ENCODE measurements around the gene MUSTN1.
A peak's percentile ranks its signal among the peaks of the same experiment; 100 is the strongest.

MUSTN1 gene

DNA sequence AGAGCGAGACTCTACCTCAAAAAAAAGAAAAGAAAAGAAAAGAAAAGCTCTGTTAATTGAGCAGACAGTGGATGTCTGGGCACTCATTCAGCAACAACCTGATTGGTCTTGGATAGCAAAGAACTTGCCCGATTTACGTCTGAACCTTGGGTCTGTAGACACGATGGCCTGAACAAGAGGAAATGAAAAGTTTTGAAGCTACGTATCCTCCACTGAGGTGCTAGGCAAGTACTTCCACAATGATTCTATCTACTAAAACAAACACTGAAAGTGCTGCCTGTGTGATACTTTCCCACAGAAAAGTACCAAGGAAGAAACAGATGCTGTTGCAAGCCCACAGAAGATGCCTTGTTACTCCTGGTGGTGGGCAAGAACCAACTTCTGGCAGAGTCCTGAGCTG lies 21.8 kb upstream of the MUSTN1 start:
- no peak for DNase-seq (ENCODE audit: low read depth in 2 of 2)
- TF ChIP-seq, protein P1, sequence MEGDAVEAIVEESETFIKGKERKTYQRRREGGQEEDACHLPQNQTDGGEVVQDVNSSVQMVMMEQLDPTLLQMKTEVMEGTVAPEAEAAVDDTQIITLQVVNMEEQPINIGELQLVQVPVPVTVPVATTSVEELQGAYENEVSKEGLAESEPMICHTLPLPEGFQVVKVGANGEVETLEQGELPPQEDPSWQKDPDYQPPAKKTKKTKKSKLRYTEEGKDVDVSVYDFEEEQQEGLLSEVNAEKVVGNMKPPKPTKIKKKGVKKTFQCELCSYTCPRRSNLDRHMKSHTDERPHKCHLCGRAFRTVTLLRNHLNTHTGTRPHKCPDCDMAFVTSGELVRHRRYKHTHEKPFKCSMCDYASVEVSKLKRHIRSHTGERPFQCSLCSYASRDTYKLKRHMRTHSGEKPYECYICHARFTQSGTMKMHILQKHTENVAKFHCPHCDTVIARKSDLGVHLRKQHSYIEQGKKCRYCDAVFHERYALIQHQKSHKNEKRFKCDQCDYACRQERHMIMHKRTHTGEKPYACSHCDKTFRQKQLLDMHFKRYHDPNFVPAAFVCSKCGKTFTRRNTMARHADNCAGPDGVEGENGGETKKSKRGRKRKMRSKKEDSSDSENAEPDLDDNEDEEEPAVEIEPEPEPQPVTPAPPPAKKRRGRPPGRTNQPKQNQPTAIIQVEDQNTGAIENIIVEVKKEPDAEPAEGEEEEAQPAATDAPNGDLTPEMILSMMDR (IDR thresholded peaks at IDR 0.05; ENCODE audit: low read depth, low read length), result no peak
- H3K4me3 ChIP-seq (replicated peaks in 1 of 2; ENCODE audit: low read depth in 2 of 2, low read length in 2 of 2), result no peak overlapping the region

DNA sequence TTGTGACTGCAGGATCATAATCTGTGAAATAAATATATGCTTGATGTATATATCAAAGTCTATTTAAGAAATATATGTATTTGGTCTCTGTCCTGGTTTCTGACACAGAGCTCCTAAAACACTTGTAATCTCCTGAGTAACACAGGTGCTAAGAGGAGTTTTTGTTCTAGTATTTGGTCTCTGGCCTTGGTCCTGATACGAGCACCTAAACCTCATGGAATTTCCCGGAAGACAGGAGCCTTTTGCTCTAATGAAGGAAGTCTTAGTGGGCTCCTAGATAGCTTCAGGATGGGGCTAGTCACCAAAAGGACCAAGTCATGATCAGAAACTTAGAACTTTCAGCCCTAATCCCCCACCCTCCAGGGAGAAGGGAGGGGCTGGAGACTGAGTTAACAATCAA lies 19.2 kb upstream of the MUSTN1 start:
- DNase-seq (ENCODE audit: low read depth in 2 of 2), result no peak
- H3K4me3 ChIP-seq (replicated peaks in 1 of 2; ENCODE audit: low read depth in 2 of 2, low read length in 2 of 2), result no peak overlapping the region

GRCh38 chr3:52852419-52852818 lies 17.6 kb upstream of the MUSTN1 start:
- no peak for DNase-seq (ENCODE audit: low read depth in 2 of 2)
- H3K4me3 ChIP-seq (replicated peaks in 1 of 2; ENCODE audit: low read depth in 2 of 2, low read length in 2 of 2), result no peak overlapping the region
- TF ChIP-seq, protein P1 (IDR thresholded peaks at IDR 0.05; ENCODE audit: low read depth, low read length), result no peak

More for the DNA sequence above, 19.2 kb upstream of the MUSTN1 start:
- TF ChIP-seq, protein P1 (IDR thresholded peaks at IDR 0.05; ENCODE audit: low read depth, low read length), result no peak

GRCh38 chr3:52851348-52851747 lies 16.5 kb upstream of the MUSTN1 start:
- H3K4me3 ChIP-seq (replicated peaks in 1 of 2; ENCODE audit: low read depth in 2 of 2, low read length in 2 of 2), result no peak overlapping the region
- TF ChIP-seq, protein P1 (IDR thresholded peaks at IDR 0.05; ENCODE audit: low read depth, low read length), result peak; percentile 41
- peak; percentile 31 to 55 for DNase-seq (ENCODE audit: low read depth in 2 of 2)

- H3K4me3 ChIP-seq (replicated peaks in 1 of 2; ENCODE audit: low read depth in 2 of 2, low read length in 2 of 2), result no peak overlapping the region
- DNase-seq (ENCODE audit: low read depth in 2 of 2), result no peak
- TF ChIP-seq, protein P1 (IDR thresholded peaks at IDR 0.05; ENCODE audit: low read depth, low read length), result no peak
Measured at GRCh38 chr3:52849656-52850055, 14.8 kb upstream of the MUSTN1 start.

DNA sequence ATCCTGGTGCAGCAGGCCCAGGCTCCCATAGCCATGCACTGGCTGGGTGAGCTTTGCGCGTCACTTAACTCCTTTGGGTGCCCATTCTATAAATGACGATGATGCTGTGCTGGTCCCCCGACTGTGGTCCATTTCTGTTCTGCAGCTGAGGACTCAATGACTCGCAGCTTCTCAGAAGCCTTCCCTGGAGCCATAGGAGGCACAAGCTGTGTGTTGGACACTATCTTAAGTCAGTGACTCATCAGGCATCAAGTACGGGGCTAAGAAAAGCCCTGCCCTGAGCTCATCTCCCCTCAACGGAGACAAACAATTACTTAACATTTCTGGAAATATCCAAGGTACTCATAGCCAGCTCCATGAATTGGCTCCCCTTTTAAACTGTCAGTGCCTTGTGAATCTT lies 13.8 kb upstream of the MUSTN1 start:
- TF ChIP-seq, protein P1 (IDR thresholded peaks at IDR 0.05; ENCODE audit: low read depth, low read length), result no peak
- DNase-seq (ENCODE audit: low read depth in 2 of 2), result peak; percentile 53 to 69
- H3K4me3 ChIP-seq (replicated peaks in 1 of 2; ENCODE audit: low read depth in 2 of 2, low read length in 2 of 2), result no peak overlapping the region

GRCh38 chr3:52847726-52848125 lies 12.9 kb upstream of the MUSTN1 start:
- TF ChIP-seq, protein P1 (IDR thresholded peaks at IDR 0.05; ENCODE audit: low read depth, low read length), result no peak
- DNase-seq (ENCODE audit: low read depth in 2 of 2), result no peak
- H3K4me3 ChIP-seq (replicated peaks in 1 of 2; ENCODE audit: low read depth in 2 of 2, low read length in 2 of 2), result no peak overlapping the region
